Keratinocyte (primary cell): ENCODE data around the gene DRD3. TPM values are rescaled to one million over a fixed set of nuclear protein-coding genes. Genes with fewer than 3 reads are reported as not detected.

Experiments used
- DNase-seq: peaks from one replicate; pipeline ENCODE4 v3.0.0-alpha.2; 2011; ENCODE audit warnings: low read depth, missing footprints, low spot score
- FAIRE-seq: peaks from 2 replicates; lab custom pipeline; 2011; peaks lifted over from hg19 to GRCh38; lab: Jason Lieb, UNC
- H2AFZ ChIP-seq: 2 replicates; pipeline ENCODE4 v1.6.0; 2012; ENCODE audit warnings: low read length, control low read depth, inconsistent platforms; ENCODE audit not compliant: control insufficient read depth
- H3K27ac ChIP-seq: 2 replicates; pipeline ENCODE4 v1.5.1; 2011; ENCODE audit warnings: low read length; ENCODE audit not compliant: control insufficient read depth, insufficient read depth
- H3K27me3 ChIP-seq: 3 replicates; pipeline ENCODE4 v1.6.0; 2011; ENCODE audit warnings: low read length; ENCODE audit not compliant: control insufficient read depth, insufficient read depth; ENCODE audit errors: extremely low read depth
- H3K36me3 ChIP-seq, 2 experiments: 2 replicates in 1 of 2; 3 replicates in 1 of 2; pipeline ENCODE4 v1.5.1; 2011; ENCODE audit warnings: low read length in 2 of 2, mild to moderate bottlenecking in 1 of 2; ENCODE audit not compliant: control insufficient read depth in 2 of 2, insufficient read depth in 2 of 2; ENCODE audit errors: extremely low read depth in 1 of 2
- H3K4me1 ChIP-seq: 3 replicates; pipeline ENCODE4 v1.5.1; 2011; ENCODE audit warnings: low read length; ENCODE audit not compliant: control insufficient read depth, insufficient read depth; ENCODE audit errors: extremely low read depth
- H3K4me2 ChIP-seq: 3 replicates; pipeline ENCODE4 v1.6.0; 2011; ENCODE audit warnings: low read depth, low read length; ENCODE audit not compliant: control insufficient read depth, insufficient read depth; ENCODE audit errors: extremely low read depth
- H3K4me3 ChIP-seq, 3 experiments: fragments of 200-600 bp in 1 of 3; sonication (generic) in 1 of 3; 2 replicates in 2 of 3; 3 replicates in 1 of 3; pipeline ENCODE4 v1.5.1; 2011 to 2016; ENCODE audit warnings: low read length in 3 of 3, mild to moderate bottlenecking in 3 of 3, control low read depth in 2 of 3, inconsistent platforms in 1 of 3, low read depth in 1 of 3, mixed read lengths in 1 of 3, mixed run types in 1 of 3, moderate library complexity in 1 of 3; ENCODE audit not compliant: control insufficient read depth in 2 of 3, insufficient read depth in 2 of 3; ENCODE audit errors: extremely low read depth in 1 of 3
- H3K79me2 ChIP-seq: 2 replicates; pipeline ENCODE4 v1.6.0; 2012; ENCODE audit warnings: low read length; ENCODE audit not compliant: control insufficient read depth, insufficient read depth
- H3K9ac ChIP-seq: 3 replicates; pipeline ENCODE4 v1.6.0; 2011; ENCODE audit warnings: low read length; ENCODE audit not compliant: control insufficient read depth, insufficient read depth; ENCODE audit errors: extremely low read depth
- H3K9me1 ChIP-seq: 3 replicates; pipeline ENCODE4 v1.6.0; 2011; ENCODE audit warnings: low read length; ENCODE audit not compliant: control insufficient read depth, insufficient read depth; ENCODE audit errors: extremely low read depth
- H3K9me3 ChIP-seq: 2 replicates; pipeline ENCODE4 v1.5.1; 2012; ENCODE audit warnings: low read depth, low read length; ENCODE audit not compliant: control insufficient read depth
- H4K20me1 ChIP-seq: 3 replicates; pipeline ENCODE4 v1.6.0; 2011; ENCODE audit warnings: low read length; ENCODE audit not compliant: control insufficient read depth, insufficient read depth; ENCODE audit errors: extremely low read depth
- CTCF ChIP-seq, 3 experiments: IDR thresholded peaks in 1 of 3; conservative IDR thresholded peaks in 1 of 3; optimal IDR thresholded peaks in 1 of 3; 2 replicates in 2 of 3; 3 replicates in 1 of 3; pipeline versions ENCODE3 to v1.5.1; 2011; ENCODE audit warnings: low read length in 3 of 3, mild to moderate bottlenecking in 3 of 3, moderate library complexity in 2 of 3, control low read depth in 1 of 3, inconsistent platforms in 1 of 3; ENCODE audit not compliant: insufficient read depth in 2 of 3; ENCODE audit errors: extremely low read depth in 1 of 3
- EZH2 ChIP-seq: IDR thresholded peaks from one replicate; pipeline ENCODE4 v1.6.1; 2012; ENCODE audit warnings: inconsistent platforms, mild to moderate bottlenecking, low read length, moderate library complexity
- dilution Hi-C: fragments of 300-500 bp; cut with MboI; formaldehyde crosslinking; loops from one replicate; pipeline ENCODE4 v1.7.0; 2020; ENCODE audit warnings: low sequenced_read_pairs; ENCODE audit not compliant: extremely low pct_ligation_motif_present
- polyA plus RNA-seq, 5 experiments: library from polyadenylated mRNA; depleted of rRNA in 3 of 5; stranded (reverse) in 3 of 5; stranded (forward) in 1 of 5; unstranded in 1 of 5; fragments of >200 nt; gene quantifications; 1 replicate in 1 of 5; 2 replicates in 3 of 5; 3 replicates in 1 of 5; pipeline versions ENCODE4 v1.2.1 to v1.2.3, GENCODE V29; 2011 to 2012; ENCODE audit warnings: missing spikeins in 2 of 5, low read depth in 1 of 5, low replicate concordance in 1 of 5

Gene DRD3
- polyA plus RNA-seq, 1 donor (not counting 4 experiments of a cell fraction or from before 2014, with no cell fraction given), result not detected

DNA sequence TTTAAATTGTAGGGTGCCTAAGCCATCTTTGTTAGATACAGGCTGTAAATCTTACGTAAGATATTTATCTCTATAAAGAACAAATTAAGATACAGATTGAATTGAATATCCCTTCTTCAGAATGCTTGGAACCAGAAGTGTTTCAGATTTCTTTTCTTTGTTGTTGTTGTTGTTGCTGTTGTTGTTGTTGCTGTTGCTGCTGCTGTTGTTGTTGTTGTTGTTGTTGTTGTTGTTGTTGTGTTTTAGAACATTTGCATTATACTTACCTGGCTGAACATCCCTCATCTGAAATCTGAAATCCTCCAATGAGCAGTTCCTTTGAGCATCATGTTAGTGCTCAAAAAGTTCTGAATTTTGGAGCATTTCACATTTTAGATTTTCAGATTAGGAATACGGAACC lies 95.7 kb downstream of the DRD3 start:
- dilution Hi-C loops, result no loop called here
- TF ChIP-seq CTCF (optimal IDR thresholded peaks at IDR 0.05 in 1 of 3, IDR thresholded peaks at IDR 0.05 in 1 of 3, conservative IDR thresholded peaks at IDR 0.05 in 1 of 3; ENCODE audit: extremely low read depth in 1 of 3, insufficient read depth in 2 of 3, low read length in 3 of 3) (no peak), EZH2 (no peak)
- H3K36me3 ChIP-seq, result peaks cover 6 to 9% of the 10 kb centered on the region in 2 experiments

DNA sequence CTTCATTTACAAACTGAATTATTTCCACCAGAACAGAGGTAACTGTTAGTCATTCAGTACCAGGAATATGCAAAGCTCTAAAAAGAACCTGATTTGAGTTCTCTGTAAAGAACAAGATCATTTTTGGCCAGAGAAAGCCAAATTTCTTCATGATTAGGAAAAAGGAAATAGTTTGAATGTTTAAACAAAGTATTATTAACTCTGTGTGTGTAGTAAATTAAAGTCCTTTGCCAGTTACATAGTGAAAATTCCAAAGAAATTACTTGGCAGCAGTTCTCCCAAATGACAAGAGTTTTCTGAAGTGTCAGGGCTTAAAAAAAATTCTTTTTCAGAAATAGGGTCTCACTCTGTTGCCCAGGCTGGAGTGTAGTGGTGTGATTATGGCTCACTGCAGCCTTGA lies 97.8 kb downstream of the DRD3 start:
- Histone ChIP-seq H4K20me1 (no peaks in the 10 kb centered on the region), H3K36me3 (peaks cover 11 to 16% of the 10 kb centered on the region in 2 experiments), H3K9me3 (no peaks in the 10 kb centered on the region), H3K4me3 (no peak overlapping the region), H3K4me2 (no peak overlapping the region), H3K4me1 (no peaks in the 10 kb centered on the region), H3K9ac (no peak overlapping the region), H3K27ac (no peak overlapping the region), H3K79me2 (no peaks in the 10 kb centered on the region), H3K27me3 (no peaks in the 10 kb centered on the region), H2AFZ (no peak overlapping the region), H3K9me1 (no peaks in the 10 kb centered on the region)
- TF ChIP-seq CTCF (optimal IDR thresholded peaks at IDR 0.05 in 1 of 3, IDR thresholded peaks at IDR 0.05 in 1 of 3, conservative IDR thresholded peaks at IDR 0.05 in 1 of 3; ENCODE audit: extremely low read depth in 1 of 3, insufficient read depth in 2 of 3, low read length in 3 of 3), result no peak
- no peak for TF ChIP-seq EZH2
- FAIRE-seq (no peak), DNase-seq (no peak)
- dilution Hi-C loops, result no loop called here

More for the DNA sequence above, 95.7 kb downstream of the DRD3 start:
- no peaks in the 10 kb centered on the region for H3K9me1 ChIP-seq
- no peak overlapping the region for H3K4me2 ChIP-seq
- FAIRE-seq, result peak; percentile 20
- no peaks in the 10 kb centered on the region for H3K9me3 ChIP-seq
- H3K4me1 ChIP-seq, result no peaks in the 10 kb centered on the region
- H3K27ac ChIP-seq, result no peak overlapping the region
- DNase-seq, result no peak
- no peak overlapping the region for H3K4me3 ChIP-seq
- no peak overlapping the region for H2AFZ ChIP-seq
- no peaks in the 10 kb centered on the region for H3K27me3 ChIP-seq
- H3K9ac ChIP-seq, result no peak overlapping the region
- no peaks in the 10 kb centered on the region for H3K79me2 ChIP-seq
- no peaks in the 10 kb centered on the region for H4K20me1 ChIP-seq
